NCI-H1417 treated with DMSO at 0.1 percent for 48 hours (cell line): ENCODE results near the gene PLAA.
A peak's percentile ranks its signal among the peaks of the same experiment; 100 is the strongest.

Experiments
- DNase-seq: peaks from one replicate; lab custom pipeline; 2025; lab: John Stamatoyannopoulos, UW

Gene PLAA

DNA sequence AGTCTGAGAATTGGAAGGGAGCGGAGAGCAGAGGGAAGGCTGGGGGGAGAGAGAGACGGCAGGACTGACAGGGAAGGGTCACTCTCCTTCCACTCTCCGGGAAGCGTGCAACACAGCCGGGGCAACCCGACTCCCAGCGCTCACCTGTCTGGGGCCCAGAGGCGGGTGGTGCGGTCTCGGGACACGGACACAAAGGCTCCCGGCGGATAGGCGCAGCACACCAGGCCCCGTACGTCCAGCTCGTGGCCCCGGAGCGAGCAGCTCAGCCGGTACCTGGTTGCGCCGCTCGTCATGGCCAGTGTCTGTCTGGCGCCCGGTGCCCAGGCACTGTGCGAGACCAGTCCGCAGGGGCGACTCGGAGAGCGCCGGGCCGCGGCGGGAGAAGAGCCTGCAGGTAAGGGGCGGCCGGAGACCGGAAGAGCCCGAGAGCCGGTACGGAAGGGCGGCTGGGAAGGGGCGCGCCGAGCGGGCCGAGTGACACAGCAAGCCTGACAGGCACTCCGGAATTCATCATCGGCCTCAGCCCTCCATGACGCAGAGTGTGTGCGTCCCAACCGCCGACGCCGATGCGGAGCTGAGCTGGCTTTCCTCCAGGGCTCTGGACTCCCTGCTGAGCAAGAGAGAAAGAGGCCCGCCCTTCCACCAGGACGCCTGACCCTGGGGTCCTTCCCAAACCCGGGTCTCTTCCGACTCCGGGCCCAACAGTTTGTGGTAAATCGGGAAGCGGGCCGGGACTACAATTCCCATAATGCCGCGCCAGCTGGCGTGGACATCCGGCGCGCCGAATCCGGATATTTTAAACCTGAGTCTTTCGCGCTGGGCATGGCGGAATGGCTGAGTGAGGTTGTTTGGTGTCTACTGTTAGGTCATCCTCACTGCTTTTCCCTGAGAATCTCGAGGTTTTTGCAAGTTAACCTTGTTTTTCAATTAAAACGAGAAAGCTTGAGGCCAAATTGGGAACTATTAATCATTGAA, at the start of gene PLAA:
Gene PLAA, minus strand, starts transcription at position 490 of the 975 bp plus-strand sequence. Its CDS starts 197 bp downstream, at position 293.
- peak; percentile 64 for DNase-seq

DNA sequence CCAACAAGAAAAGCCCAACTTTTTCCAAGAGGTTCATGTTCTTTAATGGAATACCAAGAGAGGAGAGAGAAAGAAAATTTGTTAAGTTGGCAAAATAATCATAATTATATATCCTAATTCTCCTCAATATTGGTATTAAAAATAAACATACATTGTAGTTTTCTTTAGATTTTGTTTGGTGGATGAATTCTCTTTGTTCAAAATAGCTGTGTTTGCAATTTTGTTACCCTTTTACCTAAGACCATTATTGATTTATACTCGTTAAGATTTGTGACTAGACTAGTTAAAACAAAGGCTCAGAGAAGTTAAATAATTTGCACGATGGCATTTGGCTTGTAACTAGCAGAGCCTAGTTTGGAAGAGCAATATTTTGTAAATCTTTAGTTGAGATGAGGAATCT, 48.8 kb upstream of the PLAA start:
- no peak for DNase-seq

DNA sequence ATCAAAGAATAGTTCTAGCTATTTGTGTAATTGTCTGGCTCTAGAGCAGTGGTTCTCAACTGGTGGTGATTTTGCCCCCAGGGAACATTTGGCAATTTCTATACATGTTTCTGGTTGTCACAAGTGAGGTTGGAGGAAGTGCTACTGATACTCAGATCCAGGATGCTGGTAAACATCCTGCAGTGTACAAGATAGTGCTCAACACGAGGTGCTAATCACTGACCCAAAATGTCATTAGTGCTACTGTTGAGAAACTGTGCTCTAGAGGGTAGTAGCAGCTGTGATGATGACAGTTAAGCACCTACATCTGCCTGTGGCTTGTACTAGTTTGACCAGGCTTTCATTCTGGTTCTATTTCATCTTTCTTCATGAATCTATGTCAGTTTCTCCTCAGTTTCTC, 36.3 kb upstream of the PLAA start:
- no peak for DNase-seq

DNA sequence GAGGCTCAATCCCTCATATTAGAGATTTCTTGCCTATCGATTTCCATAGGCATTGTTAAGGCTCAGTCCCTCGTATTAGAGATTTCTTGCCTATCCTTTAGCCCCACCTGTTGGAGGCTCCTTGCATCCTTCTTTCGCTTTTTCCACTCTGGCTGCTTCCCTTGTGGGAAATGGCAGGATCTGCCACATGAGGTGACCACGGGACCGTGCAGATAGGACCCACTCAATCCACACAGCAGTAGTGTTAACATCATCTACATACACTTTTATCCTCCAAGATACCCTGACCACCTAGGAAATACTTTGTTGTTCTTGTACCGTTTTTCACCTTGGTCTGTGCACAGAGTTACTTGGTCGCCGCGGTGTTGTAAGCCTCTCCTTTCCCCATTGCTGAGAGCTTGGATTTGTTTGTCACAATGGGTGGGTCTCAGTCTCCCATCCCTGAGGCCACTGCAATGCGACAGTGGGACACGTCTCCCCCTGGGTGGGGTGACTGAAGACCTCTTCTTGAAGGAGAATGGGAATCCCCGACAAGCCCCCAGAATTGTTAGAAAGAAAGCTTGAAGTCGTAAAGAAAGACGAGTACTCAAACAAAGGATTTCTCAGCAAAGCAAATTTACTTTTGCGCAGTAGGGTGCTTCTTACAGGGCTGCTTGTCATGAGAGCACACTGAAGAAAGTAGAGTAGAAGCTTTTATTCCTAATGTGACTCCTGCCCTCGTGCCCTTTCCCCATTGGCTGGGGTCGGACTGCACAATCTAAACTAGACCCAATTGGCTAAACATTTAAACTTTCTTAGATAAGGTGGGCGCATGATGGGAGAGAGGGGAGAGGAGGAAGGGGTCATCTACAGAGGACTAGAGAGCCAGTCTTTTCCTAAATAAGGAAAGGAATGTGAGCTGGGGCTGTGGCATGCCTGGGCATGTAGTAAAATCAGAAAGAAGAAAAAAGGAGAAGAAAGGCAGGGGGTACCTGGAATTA, 29.0 kb upstream of the PLAA start:
- no peak for DNase-seq

DNA sequence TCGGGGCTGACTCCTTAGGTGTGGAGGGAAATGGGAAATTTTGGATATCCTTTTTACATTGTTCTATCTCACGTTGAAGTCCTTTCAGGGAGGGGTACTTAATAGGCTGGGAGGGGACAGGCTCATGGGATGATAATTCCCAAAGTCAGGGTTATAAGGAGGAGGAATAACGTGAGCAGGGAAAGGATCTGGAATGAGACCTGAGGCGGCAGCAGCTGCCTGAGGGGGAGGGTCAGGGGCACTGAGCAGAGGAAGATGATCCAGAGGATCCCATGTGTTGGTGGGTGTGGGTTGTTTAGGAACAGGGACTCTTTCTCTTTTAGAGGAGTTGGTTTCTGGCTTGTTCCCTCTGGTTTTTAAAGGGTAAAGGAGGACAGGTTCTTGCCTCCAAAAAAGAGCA, 27.9 kb upstream of the PLAA start:
- no peak for DNase-seq

DNA sequence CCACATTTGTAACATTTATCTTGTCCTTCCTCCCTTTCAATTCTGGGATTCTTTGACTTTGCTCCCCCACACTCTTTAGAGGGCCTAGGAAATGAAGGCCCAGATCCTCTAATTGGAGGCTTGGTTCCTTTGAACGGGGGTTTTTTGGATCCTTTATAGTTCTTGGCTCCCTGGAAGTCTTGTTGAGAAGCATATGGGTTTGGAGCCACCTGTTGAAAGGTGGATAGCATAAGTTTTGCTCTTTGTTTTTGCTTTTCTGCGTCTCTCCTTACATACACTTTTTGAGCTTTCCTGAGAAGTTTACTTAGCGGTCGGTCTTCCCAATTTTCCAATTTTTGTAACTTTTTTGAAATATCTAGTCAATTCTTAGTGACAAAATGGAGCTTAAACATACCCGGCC, 26.9 kb upstream of the PLAA start:
- no peak for DNase-seq

DNA sequence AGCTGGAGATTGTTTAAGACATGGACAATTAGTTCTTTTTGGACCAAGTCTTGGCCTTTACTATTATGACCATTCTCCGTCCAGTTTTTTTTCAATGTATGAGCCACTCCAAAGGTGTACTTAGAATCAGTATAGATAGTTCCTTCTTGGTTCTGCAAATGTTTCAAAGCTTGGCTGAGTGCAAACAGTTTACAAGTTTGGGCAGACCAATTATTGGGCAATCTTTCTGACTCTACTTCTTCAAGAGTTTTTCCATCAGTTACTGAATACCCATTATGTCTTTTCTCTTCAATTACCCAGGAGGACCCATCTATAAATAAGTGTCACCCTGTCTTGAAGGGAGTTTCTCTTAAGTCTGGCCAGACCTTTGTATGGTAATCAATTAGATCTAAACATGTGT, 24.7 kb upstream of the PLAA start:
- DNase-seq: no peak

DNA sequence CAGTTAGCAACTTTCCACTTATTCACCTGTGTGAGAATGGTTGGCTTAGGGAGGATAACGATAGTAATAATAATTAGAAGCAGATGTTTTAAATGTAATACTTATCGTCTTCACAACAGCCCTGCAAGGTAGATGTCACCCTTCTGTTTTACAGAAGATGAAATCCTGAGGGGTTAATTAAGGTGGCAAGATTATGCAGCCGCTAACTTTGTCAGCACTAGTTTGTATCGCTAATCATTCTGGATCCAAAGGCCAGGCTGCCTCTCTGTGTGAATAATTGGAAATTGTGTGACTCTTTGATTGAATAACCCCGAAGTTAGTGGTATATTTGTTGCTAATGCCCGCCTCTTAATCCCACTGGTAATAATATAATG, 9.8 kb upstream of the PLAA start:
- no peak for DNase-seq

DNA sequence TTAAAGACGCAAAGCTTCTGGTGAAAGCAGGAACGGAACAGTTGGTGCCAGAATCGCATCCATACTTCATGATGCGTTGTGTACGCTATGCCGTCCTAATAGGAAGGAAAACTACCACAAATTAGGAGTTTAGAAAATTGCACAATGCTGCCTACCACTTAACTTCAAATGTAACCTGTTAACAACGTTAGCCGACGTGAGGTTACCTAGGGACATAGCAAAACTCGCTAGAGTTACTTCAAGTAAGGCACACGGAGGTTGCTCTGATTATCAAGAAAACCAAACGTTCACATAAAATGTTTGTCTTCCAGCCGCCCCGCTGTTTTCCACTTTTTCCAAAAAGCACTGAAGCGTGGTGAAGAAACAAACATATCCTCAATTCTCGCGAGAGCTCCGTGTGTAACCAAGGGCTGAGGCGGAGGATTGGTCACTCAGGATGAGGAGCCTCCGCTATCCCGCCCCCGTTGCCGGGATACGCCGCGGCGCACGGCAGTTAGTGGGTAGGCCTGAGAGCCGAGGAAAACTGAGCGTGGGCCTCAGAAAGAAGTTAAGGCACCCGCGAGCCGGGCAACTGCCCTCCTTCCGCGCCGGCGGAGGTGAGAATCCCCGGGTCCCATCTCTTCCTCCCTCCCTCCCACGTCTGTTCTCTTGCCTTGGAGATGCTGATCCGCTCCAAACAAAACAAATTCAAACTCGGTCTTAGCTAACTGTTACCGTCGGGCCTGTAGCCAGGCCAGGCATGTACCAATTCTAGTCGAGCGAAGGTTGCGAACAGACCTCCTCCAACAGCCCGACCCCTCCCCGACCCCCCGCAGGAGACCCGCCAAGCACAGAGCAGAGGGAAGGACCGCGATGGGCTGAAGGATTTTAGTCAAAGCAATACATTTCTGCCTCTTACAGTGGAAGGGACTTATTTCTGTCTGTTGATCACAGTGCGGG, 9.1 kb upstream of the PLAA start, which contains the start of gene IFT74:
Gene IFT74, plus strand, starts transcription at position 492 of the 939 bp plus-strand sequence. CDS start 5,556 bp downstream, outside the sequence.
- peak; percentile 68 for DNase-seq

DNA sequence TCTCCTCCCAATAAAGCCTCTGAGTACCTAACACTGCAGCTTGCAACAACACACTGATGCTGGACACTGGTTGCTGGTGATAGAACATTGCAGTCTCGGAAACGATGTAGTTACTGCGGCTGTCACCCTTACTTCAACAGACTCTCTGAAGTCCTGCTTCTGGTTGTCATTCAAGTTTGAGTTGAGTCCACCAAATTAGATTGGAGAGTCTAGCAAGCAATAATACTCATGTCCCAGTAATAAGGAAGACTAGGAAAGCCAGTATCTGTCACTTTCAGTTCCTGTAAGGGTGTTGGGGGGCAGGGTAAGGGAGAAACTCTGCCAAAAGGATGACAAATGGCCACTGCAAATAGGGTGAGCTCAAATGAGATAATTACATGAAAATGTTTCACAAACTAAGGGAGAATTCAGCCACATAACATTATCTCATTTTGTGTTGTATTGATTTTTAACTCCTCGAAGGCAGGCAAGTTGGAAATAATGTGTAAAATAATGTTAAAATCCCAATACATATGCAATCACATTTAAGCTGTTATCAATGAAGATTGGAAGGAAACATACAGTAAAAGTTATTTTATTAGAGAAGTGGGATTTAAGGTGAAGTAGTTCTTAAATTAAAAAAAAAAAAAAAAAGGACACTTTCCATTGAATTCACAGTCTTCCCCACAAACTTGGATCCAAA, 8.3 kb upstream of the PLAA start:
- no peak for DNase-seq

DNA sequence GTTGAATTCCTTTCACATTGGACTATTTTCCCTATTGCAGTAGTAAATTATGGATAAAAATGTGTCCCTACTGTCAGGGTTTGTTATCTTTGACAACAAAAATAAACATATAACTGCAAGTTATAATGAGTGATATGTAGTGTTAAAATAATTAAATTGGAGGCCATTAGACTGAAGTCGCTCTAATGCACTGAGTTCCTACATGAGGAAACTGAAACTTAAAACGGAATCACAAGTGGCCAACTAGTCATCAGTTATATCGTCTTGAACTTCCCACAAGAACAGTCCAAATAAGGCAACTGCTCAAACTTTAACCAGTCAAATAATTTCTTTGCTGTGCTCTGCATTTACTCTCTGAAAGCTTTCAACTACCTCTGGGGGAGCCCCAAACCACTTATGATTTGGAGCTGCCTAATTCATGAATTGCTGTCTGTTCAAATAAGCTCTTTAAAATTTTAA, 7.0 kb upstream of the PLAA start:
- no peak for DNase-seq

DNA sequence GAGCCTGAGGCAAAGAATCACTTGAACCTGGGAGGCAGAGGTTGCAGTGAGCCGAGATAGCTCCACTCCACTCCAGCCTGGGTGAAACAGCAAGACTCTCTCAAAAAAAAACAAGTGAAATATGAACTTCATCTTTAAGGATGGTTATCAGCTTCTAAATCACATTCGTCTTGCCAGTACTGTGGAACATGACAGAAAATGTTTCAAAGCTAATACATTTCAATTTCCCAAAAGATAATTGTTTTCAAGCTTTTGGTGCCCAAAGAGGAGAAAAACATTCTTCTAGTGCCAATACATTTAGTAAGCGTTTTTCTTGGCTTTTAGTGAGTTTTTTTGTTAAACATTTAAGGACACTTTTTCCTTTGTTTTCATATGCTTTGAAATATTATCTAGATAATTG, 4.8 kb upstream of the PLAA start:
- DNase-seq: no peak

DNA sequence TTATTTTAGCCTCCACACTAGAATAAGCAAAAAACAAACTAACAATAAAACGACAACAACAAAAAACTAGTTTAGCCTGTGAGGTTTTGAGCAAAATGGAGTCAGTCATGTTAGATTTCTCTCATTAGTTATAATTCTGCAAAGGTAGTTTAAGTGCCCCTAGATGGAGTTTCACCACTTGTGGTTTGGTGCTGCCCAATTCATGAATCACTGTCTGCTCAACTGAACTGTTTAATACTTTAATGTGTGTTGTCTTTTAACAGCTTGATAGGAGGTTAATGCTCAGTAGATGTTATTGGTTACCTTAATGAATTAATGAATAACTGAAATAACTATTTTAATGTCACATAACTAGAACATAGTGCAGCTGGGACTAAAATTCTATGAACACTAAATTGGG, 3.5 kb upstream of the PLAA start:
- DNase-seq: no peak

DNA sequence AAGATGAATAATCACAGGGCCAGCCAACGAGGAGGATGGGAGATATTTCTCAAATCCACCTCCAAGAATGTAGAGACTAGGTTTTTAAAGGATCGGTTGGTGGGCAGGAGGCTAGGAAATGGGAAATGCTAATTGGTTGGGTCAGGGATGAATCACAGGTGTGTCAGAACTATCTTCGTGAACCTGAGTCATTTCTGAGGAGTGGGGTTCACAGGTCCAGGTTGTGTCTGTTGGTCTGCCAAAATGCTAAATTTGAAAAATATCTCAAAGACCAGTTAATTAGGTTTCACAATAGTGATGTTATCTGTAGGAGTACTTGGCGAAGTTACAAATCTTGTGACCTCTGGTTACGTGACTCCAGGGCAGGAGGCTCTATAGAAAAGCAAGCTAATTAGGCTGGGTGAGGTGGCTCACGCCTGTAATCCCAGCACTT, 2.6 kb upstream of the PLAA start:
- no peak for DNase-seq

DNA sequence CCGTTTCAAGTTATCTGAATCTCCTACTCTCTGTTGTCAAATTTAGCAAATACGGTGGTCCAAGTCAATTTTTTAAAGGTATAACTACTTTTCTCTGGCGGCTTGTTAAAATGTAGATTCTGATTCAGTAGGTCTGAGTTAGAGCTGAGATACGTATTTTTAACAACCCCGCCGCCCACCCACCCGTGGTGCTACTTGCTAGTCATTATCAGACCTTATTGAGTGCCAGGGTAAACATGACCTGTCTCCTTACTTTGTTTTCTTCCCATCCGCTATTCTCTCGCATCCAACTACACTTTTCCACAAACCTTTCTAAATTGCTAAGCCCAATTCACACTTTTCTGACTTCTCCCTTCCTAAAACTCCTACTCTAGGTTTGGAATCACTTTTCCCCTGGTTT, 694 bp upstream of the PLAA start:
- no peak for DNase-seq

DNA sequence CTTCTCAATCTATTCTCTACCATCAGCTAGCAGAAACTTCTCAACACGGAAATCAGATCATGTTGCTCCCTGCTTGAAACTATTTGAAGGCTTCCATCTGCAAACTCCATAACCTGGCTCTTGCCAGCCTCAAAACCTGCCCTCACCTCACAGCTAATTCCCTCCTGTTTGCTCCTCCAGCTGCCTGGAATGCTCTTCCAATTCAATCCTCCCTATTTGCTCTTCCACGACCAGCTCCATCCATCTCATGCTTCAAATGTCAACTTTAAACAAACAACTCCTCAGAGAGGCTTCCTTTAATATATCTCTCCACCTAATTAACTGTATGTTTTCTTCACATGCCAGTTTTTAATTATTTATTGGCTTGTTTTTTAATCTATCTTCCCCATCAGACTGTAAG, 1.5 kb downstream of the PLAA start:
- no peak for DNase-seq

DNA sequence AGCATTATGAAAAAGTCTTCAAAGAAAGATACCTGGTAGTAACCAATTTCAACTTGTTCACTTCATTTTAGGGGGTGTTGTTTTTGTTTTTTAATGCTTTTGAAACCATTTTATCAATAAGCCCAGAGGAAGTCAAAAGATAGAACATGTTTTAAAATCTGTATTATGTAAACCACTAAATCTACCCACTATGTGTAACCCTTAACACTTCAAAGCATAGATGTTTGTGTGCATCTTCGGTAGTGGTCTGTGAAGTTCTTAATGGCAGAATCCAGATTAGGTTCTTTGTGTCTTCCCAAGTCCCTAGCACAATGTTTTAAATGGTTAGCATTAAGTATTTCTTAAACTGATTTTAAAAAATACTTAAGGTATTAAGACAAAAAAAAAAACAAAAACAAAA, 6.3 kb downstream of the PLAA start:
- DNase-seq: no peak

DNA sequence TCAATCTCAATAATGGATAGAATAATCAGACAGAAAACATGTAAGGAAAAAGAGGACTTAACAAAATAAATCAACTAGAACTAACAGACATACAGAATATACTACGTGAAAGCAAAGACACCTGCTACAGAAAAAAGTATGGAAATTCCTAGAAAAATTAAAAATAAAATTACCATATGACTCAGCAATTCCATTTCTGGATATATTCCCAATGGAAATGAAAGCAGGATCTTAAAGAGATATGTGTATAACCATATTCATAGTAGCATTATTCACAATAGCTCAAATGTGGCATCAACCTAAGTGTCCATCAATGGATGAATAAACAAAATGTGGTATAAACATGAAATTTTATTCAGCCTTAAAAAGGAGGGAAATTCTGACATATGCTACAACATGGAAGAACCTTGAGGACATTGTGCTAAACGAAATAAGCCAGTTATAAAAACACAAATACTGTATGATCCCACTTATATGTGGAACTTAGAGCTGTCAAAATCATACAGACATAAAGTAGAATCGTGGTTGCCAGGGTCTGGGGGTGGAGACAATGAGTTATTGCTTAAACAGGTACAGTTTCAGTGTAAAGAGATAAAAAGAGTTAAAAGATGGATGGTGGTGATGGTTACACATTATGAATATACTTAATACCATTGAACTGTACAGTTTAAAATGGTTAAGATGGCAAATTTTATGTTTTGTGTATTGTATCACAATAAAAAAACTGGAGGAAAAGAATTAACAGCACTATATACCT, 6.9 kb downstream of the PLAA start:
- no peak for DNase-seq

DNA sequence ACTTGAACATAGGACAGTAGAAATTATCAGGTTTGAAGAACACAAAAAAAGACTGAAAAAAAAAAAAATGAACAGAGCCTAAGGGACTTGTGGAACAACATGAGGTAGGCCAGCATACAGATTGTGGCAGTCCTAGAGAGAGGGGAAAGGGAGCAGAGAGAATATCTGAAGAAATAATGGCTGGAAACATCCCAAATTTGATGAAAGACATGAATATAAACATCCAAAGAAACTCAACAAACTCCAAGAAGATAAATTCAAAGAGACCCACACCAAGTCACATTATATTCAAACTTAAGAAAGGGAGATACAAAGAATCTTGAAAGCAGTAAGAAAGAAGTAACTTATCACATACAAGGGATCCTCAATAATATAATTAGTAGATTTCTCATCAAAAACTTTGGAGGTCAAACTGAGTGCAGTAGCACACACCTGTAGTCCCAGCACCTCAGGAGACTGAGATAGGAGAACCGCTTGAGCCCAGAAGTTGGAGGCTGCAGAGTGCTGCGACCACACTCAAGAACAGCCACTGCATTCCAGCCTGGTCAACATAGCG, 9.1 kb downstream of the PLAA start:
- DNase-seq: no peak

DNA sequence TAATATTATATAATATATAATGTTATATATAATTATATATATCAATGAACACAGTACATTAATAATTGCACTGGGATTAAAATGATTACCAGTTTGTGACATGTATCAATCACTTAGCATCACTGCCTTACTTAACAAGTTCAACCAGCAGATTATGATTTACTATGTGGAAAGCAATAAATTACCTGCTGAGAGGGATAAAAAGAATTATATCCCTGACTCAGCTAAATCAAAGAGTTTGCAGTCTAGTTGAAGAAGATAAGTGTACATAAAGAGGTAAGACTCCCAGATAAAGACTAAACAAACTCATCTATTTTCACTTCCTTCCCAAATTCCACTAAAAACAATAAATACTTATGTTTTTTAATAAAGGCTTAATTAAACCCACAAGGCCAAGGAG, 11.2 kb downstream of the PLAA start:
- DNase-seq: no peak
